PFSK-1 (cell line): ENCODE results near the gene FAM120AOS.

Source experiments
- POLR2AphosphoS5 ChIP-seq: IDR thresholded peaks from 2 replicates; pipeline ENCODE4 v1.6.1; 2012; ENCODE audit warnings: low read depth, mild to moderate bottlenecking, control low read depth, low read length, moderate library complexity
- TF ChIP-seq, protein P1 (sequence below), 2 experiments: IDR thresholded peaks; 2 replicates each; pipeline versions ENCODE4 v1.6.1 to v1.8.0; 2011 to 2012; ENCODE audit warnings: low read depth in 2 of 2, low read length in 2 of 2, control low read depth in 1 of 2, inconsistent platforms in 1 of 2, mild to moderate bottlenecking in 1 of 2, moderate library complexity in 1 of 2; ENCODE audit not compliant: insufficient read depth in 1 of 2

DNA sequence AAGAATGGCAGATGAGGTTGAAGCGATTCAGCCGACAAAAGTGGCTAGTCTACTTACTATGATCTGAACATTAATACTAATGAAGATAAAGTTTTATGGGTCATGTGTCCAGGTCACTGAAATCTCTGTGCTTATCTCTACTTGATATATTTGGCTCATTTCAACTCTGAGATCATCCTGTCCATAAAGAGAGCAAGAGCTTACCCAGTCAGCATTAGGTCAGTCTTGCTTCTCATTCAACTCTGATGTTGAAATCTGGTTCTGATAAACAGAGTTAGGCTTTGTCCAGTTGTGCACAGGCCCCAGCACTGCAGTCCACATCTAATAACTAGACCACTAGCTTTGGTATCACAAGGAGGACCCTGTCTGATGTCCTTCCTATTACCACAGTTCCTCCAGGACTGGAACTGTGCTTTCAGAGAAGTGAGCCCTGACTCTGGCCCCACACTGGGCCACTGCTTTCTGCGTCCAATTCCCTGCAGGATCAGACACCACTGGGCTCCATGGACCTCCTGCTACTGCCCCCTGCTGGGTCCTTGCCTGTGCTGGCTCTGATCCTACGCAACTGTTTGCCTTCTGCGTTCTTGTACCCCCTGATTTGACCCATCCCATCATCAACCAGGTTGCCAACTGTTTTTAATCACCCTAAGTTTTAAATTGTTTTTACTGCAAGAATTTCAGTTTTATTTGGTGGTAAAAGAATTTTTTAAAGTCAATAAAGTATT, 25.6 kb downstream of the FAM120AOS start:
- TF ChIP-seq, protein P1, sequence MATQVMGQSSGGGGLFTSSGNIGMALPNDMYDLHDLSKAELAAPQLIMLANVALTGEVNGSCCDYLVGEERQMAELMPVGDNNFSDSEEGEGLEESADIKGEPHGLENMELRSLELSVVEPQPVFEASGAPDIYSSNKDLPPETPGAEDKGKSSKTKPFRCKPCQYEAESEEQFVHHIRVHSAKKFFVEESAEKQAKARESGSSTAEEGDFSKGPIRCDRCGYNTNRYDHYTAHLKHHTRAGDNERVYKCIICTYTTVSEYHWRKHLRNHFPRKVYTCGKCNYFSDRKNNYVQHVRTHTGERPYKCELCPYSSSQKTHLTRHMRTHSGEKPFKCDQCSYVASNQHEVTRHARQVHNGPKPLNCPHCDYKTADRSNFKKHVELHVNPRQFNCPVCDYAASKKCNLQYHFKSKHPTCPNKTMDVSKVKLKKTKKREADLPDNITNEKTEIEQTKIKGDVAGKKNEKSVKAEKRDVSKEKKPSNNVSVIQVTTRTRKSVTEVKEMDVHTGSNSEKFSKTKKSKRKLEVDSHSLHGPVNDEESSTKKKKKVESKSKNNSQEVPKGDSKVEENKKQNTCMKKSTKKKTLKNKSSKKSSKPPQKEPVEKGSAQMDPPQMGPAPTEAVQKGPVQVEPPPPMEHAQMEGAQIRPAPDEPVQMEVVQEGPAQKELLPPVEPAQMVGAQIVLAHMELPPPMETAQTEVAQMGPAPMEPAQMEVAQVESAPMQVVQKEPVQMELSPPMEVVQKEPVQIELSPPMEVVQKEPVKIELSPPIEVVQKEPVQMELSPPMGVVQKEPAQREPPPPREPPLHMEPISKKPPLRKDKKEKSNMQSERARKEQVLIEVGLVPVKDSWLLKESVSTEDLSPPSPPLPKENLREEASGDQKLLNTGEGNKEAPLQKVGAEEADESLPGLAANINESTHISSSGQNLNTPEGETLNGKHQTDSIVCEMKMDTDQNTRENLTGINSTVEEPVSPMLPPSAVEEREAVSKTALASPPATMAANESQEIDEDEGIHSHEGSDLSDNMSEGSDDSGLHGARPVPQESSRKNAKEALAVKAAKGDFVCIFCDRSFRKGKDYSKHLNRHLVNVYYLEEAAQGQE (IDR thresholded peaks at IDR 0.05; ENCODE audit: insufficient read depth in 1 of 2, low read depth in 2 of 2, low read length in 2 of 2): no peak
- TF ChIP-seq POLR2AphosphoS5: no peak
